Sigmoid colon (tissue), 7 donors: Measurements from ENCODE around the gene MICAL2. TPM values are rescaled to one million over a fixed set of nuclear protein-coding genes. Genes with fewer than 3 reads are reported as not detected.

Experiments used
- DNase-seq: peaks from one replicate; pipeline ENCODE4 v3.0.0-alpha.2; 2019
- H3K27ac ChIP-seq, 4 donors: fragments of 200-600 bp; sonication (generic); one replicate each; pipeline ENCODE4 v1.5.1; 2016 to 2019; ENCODE audit warnings: mild to moderate bottlenecking in 1 of 4
- H3K27me3 ChIP-seq, 3 donors: fragments of 200-600 bp; sonication (generic); one replicate each; pipeline ENCODE4 v1.5.1; 2019; ENCODE audit warnings: mild to moderate bottlenecking in 1 of 3
- H3K36me3 ChIP-seq, 4 donors: fragments of 200-600 bp; sonication (generic); one replicate each; pipeline ENCODE4 v1.5.1; 2016 to 2019
- H3K4me1 ChIP-seq, 4 donors: fragments of 200-600 bp; sonication (generic); one replicate each; pipeline ENCODE4 v1.5.1; 2017 to 2019
- H3K4me3 ChIP-seq, 4 donors: fragments of 200-600 bp; sonication (generic); one replicate each; pipeline ENCODE4 v1.5.1; 2017 to 2019; ENCODE audit warnings: mild to moderate bottlenecking in 2 of 4, moderate library complexity in 1 of 4
- H3K9me3 ChIP-seq, 4 donors: fragments of 200-600 bp in 3 of 4; sonication (generic) in 3 of 4; one replicate each; pipeline versions ENCODE4 v1.5.1 to v1.6.1; 2013 to 2019
- CTCF ChIP-seq, 4 experiments: fragments of 450-650 bp in 3 of 4; fragments of 200-600 bp in 1 of 4; IDR thresholded peaks; one replicate each; pipeline ENCODE4 v1.5.1; 2016 to 2019; ENCODE audit warnings: antibody characterized with exemption in 4 of 4, mild to moderate bottlenecking in 3 of 4, moderate library complexity in 2 of 4
- EP300 ChIP-seq, 4 donors: sonication (generic); formaldehyde crosslinking; IDR thresholded peaks; one replicate each; pipeline ENCODE4 v1.6.1; 2017; ENCODE audit warnings: antibody characterized with exemption in 4 of 4
- POLR2A ChIP-seq, 2 donors: fragments of 450-650 bp; IDR thresholded peaks; one replicate each; pipeline ENCODE4 v1.6.1; 2016; ENCODE audit warnings: antibody characterized with exemption in 2 of 2, mild to moderate bottlenecking in 2 of 2, moderate library complexity in 2 of 2
- POLR2AphosphoS5 ChIP-seq, 4 donors: sonication (generic); formaldehyde crosslinking; IDR thresholded peaks; one replicate each; pipeline ENCODE4 v1.6.1; 2017; ENCODE audit warnings: antibody characterized with exemption in 4 of 4
- WGBS, 2 donors: extraction: QIAGEN DNeasy Blood & Tissue Kit; methylation state at CpG; one replicate each; pipeline ENCODE4 v1.1.7; 2013; 5-methylcytosine and 5-hydroxymethylcytosine counted together
- intact Hi-C: fragments of 100-400 bp; cut with DNase I; formaldehyde crosslinking; loops from one replicate; pipeline ENCODE4 v1.15.1; 2023
- polyA plus RNA-seq, 3 donors: library from polyadenylated mRNA; stranded (reverse); fragments of 200-250 nt; gene quantifications; one replicate each; pipeline ENCODE4 v1.2.3, GENCODE V29; 2013
- total RNA-seq, 4 donors: library from RNA; depleted of rRNA; stranded (reverse); fragments of >200 nt; gene quantifications; one replicate each; pipeline ENCODE4 v1.1.0, GENCODE V29; 2016
- donor health status: healthy with polysubstance abuse.
- donor health status: Bipolar disorder and iron deficiency.
- donor health status: healthy.

MICAL2 gene
- total and polyA plus RNA-seq, 7 donors, result 36.6 to 145 (median 115) TPM

- Histone ChIP-seq H3K36me3 (peaks cover 9 to 83% (median 37%) of the 10 kb centered on the region in 4 donors), H3K4me1 (peaks cover 0 to 36% (median 20%) of the 10 kb centered on the region in 4 donors), H3K27me3 (no peaks in the 10 kb centered on the region), H3K4me3 (no peak overlapping the region), H3K27ac (peak overlapping the region in 1 of 4 donors; percentile 10), H3K9me3 (no peaks in the 10 kb centered on the region)
- WGBS, 2 donors, result 95 to 96% methylated on average over 8 of the region's 8 CpGs
- no peak for DNase-seq
- no peak for TF ChIP-seq EP300 (IDR thresholded peaks at IDR 0.05)
- intact Hi-C loops, result no loop called here
Observed at GRCh38 chr11:12226093-12226492, 115.7 kb downstream of the MICAL2 start.

GRCh38 chr11:12229450-12230229 is 119.2 kb downstream of the MICAL2 start:
- peak overlapping the region in 1 of 4 donors; percentile 43 for H3K27ac ChIP-seq
- no peak for DNase-seq
- TF ChIP-seq POLR2AphosphoS5 (IDR thresholded peaks at IDR 0.05) (no peak), CTCF (IDR thresholded peaks at IDR 0.05) (no peak), POLR2A (IDR thresholded peaks at IDR 0.05) (no peak), EP300 (IDR thresholded peaks at IDR 0.05) (no peak)
- peaks cover 5 to 74% (median 34%) of the 10 kb centered on the region in 4 donors for H3K36me3 ChIP-seq
- intact Hi-C loops, result no loop called here
- H3K9me3 ChIP-seq, result no peaks in the 10 kb centered on the region
- no peak overlapping the region for H3K4me3 ChIP-seq
- WGBS, 2 donors, result 49 to 71% methylated on average over 7 of the region's 7 CpGs
- no peaks in the 10 kb centered on the region for H3K27me3 ChIP-seq
- H3K4me1 ChIP-seq, result peaks cover 0 to 21% (median 14%) of the 10 kb centered on the region in 4 donors

GRCh38 chr11:12232160-12232559 is 121.8 kb downstream of the MICAL2 start:
- Histone ChIP-seq H3K9me3 (no peaks in the 10 kb centered on the region), H3K4me1 (peaks cover 0 to 44% (median 38%) of the 10 kb centered on the region in 4 donors), H3K27me3 (no peaks in the 10 kb centered on the region), H3K27ac (peak overlapping the region; percentile 34 to 89 (median 86)), H3K36me3 (peaks cover 0 to 49% (median 17%) of the 10 kb centered on the region in 4 donors), H3K4me3 (no peak overlapping the region)
- intact Hi-C loops, result no loop called here
- TF ChIP-seq POLR2AphosphoS5 (IDR thresholded peaks at IDR 0.05) (no peak), CTCF (IDR thresholded peaks at IDR 0.05) (no peak), POLR2A (IDR thresholded peaks at IDR 0.05) (no peak), EP300 (IDR thresholded peaks at IDR 0.05) (no peak)
- WGBS, 2 donors, result 37 to 94% methylated on average over 1 of the region's 1 CpG
- no peak for DNase-seq

GRCh38 chr11:12232817-12233601 is 122.6 kb downstream of the MICAL2 start:
- H3K9me3 ChIP-seq, result no peaks in the 10 kb centered on the region
- TF ChIP-seq POLR2A (IDR thresholded peaks at IDR 0.05) (no peak), EP300 (IDR thresholded peaks at IDR 0.05) (no peak), POLR2AphosphoS5 (IDR thresholded peaks at IDR 0.05) (no peak), CTCF (IDR thresholded peaks at IDR 0.05) (no peak)
- WGBS, 2 donors, result 69 to 88% methylated on average over 4 of the region's 4 CpGs
- H3K27me3 ChIP-seq, result no peaks in the 10 kb centered on the region
- H3K4me3 ChIP-seq, result no peak overlapping the region
- H3K4me1 ChIP-seq, result peaks cover 0 to 53% (median 46%) of the 10 kb centered on the region in 4 donors
- intact Hi-C loops, result no loop called here
- peak overlapping the region in 3 of 4 donors; percentile 84 to 89 (median 88) for H3K27ac ChIP-seq
- no peak for DNase-seq
- H3K36me3 ChIP-seq, result peaks cover 0 to 41% (median 12%) of the 10 kb centered on the region in 4 donors

- Histone ChIP-seq H3K4me3 (no peak overlapping the region), H3K4me1 (peaks cover 0 to 58% (median 52%) of the 10 kb centered on the region in 4 donors), H3K27me3 (no peaks in the 10 kb centered on the region), H3K36me3 (peaks cover 0 to 35% (median 8%) of the 10 kb centered on the region in 4 donors), H3K9me3 (no peaks in the 10 kb centered on the region), H3K27ac (peak overlapping the region; percentile 77 to 89 (median 86))
- 96 to 99% methylated on average over 1 of the region's 1 CpG for WGBS, 2 donors
- TF ChIP-seq POLR2A (IDR thresholded peaks at IDR 0.05) (no peak), POLR2AphosphoS5 (IDR thresholded peaks at IDR 0.05) (no peak), EP300 (IDR thresholded peaks at IDR 0.05) (no peak), CTCF (IDR thresholded peaks at IDR 0.05) (no peak)
- intact Hi-C loops, result no loop called here
- DNase-seq, result no peak
Observed at GRCh38 chr11:12233602-12233925, 123.2 kb downstream of the MICAL2 start.
